Endothelial cell of umbilical vein (primary cell): ENCODE measurements around the gene ARRDC2. TPM values are rescaled to one million over a fixed set of nuclear protein-coding genes. Genes with fewer than 3 reads are reported as not detected.

ENCODE experiments used
- BruUV-seq: library from RNA; stranded (reverse); fragments of 400-500 nt; replicated peaks from 2 replicates; lab custom pipeline; 2021; lab: Mats Ljungman, UMichigan
- CTCF ChIA-PET: fragments of 300-600, 350-600 bp; sonication (Branson Sonifier 250); formaldehyde crosslinking; loops from one replicate; lab custom pipeline; 2021; ENCODE audit warnings: antibody characterized with exemption, inconsistent platforms; lab: Charles Lee
- POLR2A ChIA-PET: fragments of 300-600, 350-600 bp; sonication (Branson Sonifier 250); formaldehyde crosslinking; loops from one replicate; lab custom pipeline; 2021; ENCODE audit warnings: antibody characterized with exemption, inconsistent platforms; lab: Charles Lee
- DNase-seq: peaks from one replicate; pipeline ENCODE4 v3.0.0-alpha.2; 2011; ENCODE audit warnings: low read depth, low spot score
- FAIRE-seq: peaks from 2 replicates; lab custom pipeline; 2011; peaks lifted over from hg19 to GRCh38; lab: Jason Lieb, UNC
- H2AFZ ChIP-seq: 2 replicates; pipeline ENCODE4 v1.6.0; 2012; ENCODE audit warnings: low read depth, low read length, control low read depth, inconsistent platforms
- H3K27ac ChIP-seq: 2 replicates; pipeline ENCODE4 v1.5.1; 2011; ENCODE audit warnings: low read depth, mild to moderate bottlenecking, control low read depth, low read length, moderate library complexity; ENCODE audit not compliant: insufficient read depth
- H3K27me3 ChIP-seq, 2 experiments: 2 replicates each; pipeline versions ENCODE4 v1.6.0 to v1.6.1; 2011; ENCODE audit warnings: low read length in 2 of 2, mixed read lengths in 1 of 2; ENCODE audit not compliant: control insufficient read depth in 2 of 2, insufficient read depth in 2 of 2
- H3K36me3 ChIP-seq, 2 experiments: 2 replicates in 1 of 2; 3 replicates in 1 of 2; pipeline ENCODE4 v1.5.1; 2011; ENCODE audit warnings: low read length in 2 of 2, mild to moderate bottlenecking in 1 of 2, moderate library complexity in 1 of 2; ENCODE audit not compliant: control insufficient read depth in 2 of 2, insufficient read depth in 2 of 2; ENCODE audit errors: extremely low read depth in 1 of 2
- H3K4me1 ChIP-seq: 3 replicates; pipeline ENCODE4 v1.5.1; 2011; ENCODE audit warnings: mild to moderate bottlenecking, low read length; ENCODE audit not compliant: control insufficient read depth, insufficient read depth; ENCODE audit errors: extremely low read depth
- H3K4me2 ChIP-seq: 2 replicates; pipeline ENCODE4 v1.6.1; 2011; ENCODE audit warnings: low read length, control low read depth, mixed read lengths; ENCODE audit not compliant: insufficient read depth
- H3K4me3 ChIP-seq, 3 experiments: fragments of 200-600 bp in 1 of 3; sonication (generic), shearing (Covaris generic) in 1 of 3; replicated peaks in 1 of 3; 2 replicates each; pipeline ENCODE4 v1.5.1; 2011 to 2016; ENCODE audit warnings: control low read depth in 3 of 3, low read length in 3 of 3, mild to moderate bottlenecking in 2 of 3, inconsistent platforms in 1 of 3, low read depth in 1 of 3, moderate library complexity in 1 of 3; ENCODE audit not compliant: insufficient read depth in 1 of 3
- H3K79me2 ChIP-seq: 2 replicates; pipeline ENCODE4 v1.6.0; 2012; ENCODE audit warnings: low read length, inconsistent platforms; ENCODE audit not compliant: control insufficient read depth, insufficient read depth
- H3K9ac ChIP-seq: replicated peaks from 2 replicates; pipeline ENCODE3; 2011; ENCODE audit warnings: low read length, control low read depth; ENCODE audit not compliant: insufficient read depth; ENCODE audit errors: extremely low read depth
- H3K9me1 ChIP-seq: replicated peaks from 3 replicates; pipeline ENCODE4 v1.6.0; 2011; ENCODE audit warnings: mild to moderate bottlenecking, low read length; ENCODE audit not compliant: control insufficient read depth, insufficient read depth; ENCODE audit errors: extremely low read depth
- H3K9me3 ChIP-seq: replicated peaks from 2 replicates; pipeline ENCODE4 v1.5.1; 2012; ENCODE audit warnings: low read length, inconsistent platforms; ENCODE audit not compliant: control insufficient read depth, insufficient read depth
- H4K20me1 ChIP-seq: replicated peaks from 2 replicates; pipeline ENCODE3; 2011; ENCODE audit warnings: mild to moderate bottlenecking, low read length; ENCODE audit not compliant: control insufficient read depth, insufficient read depth; ENCODE audit errors: extremely low read depth
- EZH2 ChIP-seq: IDR thresholded peaks from 2 replicates; pipeline ENCODE4 v1.6.1; 2012; ENCODE audit warnings: borderline replicate concordance, low read depth, mild to moderate bottlenecking, moderate library complexity, low read length, inconsistent platforms; ENCODE audit not compliant: severe bottlenecking
- FOS ChIP-seq: IDR thresholded peaks from 2 replicates; pipeline ENCODE4 v1.6.1; 2011; ENCODE audit warnings: mild to moderate bottlenecking, low read length, moderate library complexity, borderline replicate concordance; ENCODE audit not compliant: insufficient read depth
- GATA2 ChIP-seq: IDR thresholded peaks from 2 replicates; pipeline ENCODE4 v1.7.0; 2011; ENCODE audit warnings: low read depth, mild to moderate bottlenecking, moderate library complexity, mixed read lengths, low read length; ENCODE audit not compliant: insufficient read length, insufficient read depth
- JUN ChIP-seq: IDR thresholded peaks from 2 replicates; pipeline ENCODE4 v1.6.1; 2011; ENCODE audit warnings: borderline replicate concordance, low read depth; ENCODE audit not compliant: insufficient read length, insufficient read depth
- MAX ChIP-seq: IDR thresholded peaks from 2 replicates; pipeline ENCODE4 v1.6.1; 2011; ENCODE audit not compliant: insufficient read depth, insufficient read length
- MYC ChIP-seq: IDR thresholded peaks from one replicate; pipeline ENCODE4 v1.6.1; 2011; ENCODE audit warnings: mild to moderate bottlenecking, low read depth, low read length
- POLR2A ChIP-seq: IDR thresholded peaks from 2 replicates; pipeline ENCODE4 v1.6.1; 2012; ENCODE audit warnings: low read depth, mild to moderate bottlenecking, control low read depth, low read length
- POLR2AphosphoS5 ChIP-seq: IDR thresholded peaks from 2 replicates; pipeline ENCODE4 v1.6.1; 2012; ENCODE audit warnings: low read depth, mild to moderate bottlenecking, control low read depth, low read length, moderate library complexity; ENCODE audit not compliant: insufficient read depth
- dilution Hi-C: fragments of 300-500 bp; cut with MboI; formaldehyde crosslinking; loops from one replicate; pipeline ENCODE4 v1.15.0; 2019; ENCODE audit warnings: low sequenced_read_pairs; ENCODE audit not compliant: extremely low pct_ligation_motif_present
- intact Hi-C: fragments of 100-400 bp; cut with micrococcal nuclease; formaldehyde crosslinking; loops from one replicate; pipeline ENCODE4 v1.10.0; 2022
- polyA plus RNA-seq, 4 experiments: library from polyadenylated mRNA; depleted of rRNA in 3 of 4; stranded (reverse) in 3 of 4; unstranded in 1 of 4; fragments of >200 nt; gene quantifications; 2 replicates each; pipeline versions ENCODE4 v1.2.1 to v1.2.3, GENCODE V29; 2011 to 2012; ENCODE audit warnings: missing spikeins in 1 of 4
- total RNA-seq: library from RNA; stranded (reverse); gene quantifications from 2 replicates; pipeline ENCODE4 v1.2.3, GENCODE V29; 2021
- TF ChIP-seq, protein P1 (sequence below), 2 donors: IDR thresholded peaks; 1 replicate in 1 of 2; 2 replicates in 1 of 2; pipeline ENCODE4 v1.5.1; 2011; ENCODE audit warnings: low read length in 2 of 2, mild to moderate bottlenecking in 2 of 2, moderate library complexity in 2 of 2, control low read depth in 1 of 2, inconsistent platforms in 1 of 2, low read depth in 1 of 2; ENCODE audit not compliant: insufficient read depth in 1 of 2; ENCODE audit errors: extremely low read depth in 1 of 2

ARRDC2 gene
- total and polyA plus RNA-seq, 2 donors (not counting 3 experiments of a cell fraction or from before 2014, with no cell fraction given): 10.2 to 17.4 TPM

DNA sequence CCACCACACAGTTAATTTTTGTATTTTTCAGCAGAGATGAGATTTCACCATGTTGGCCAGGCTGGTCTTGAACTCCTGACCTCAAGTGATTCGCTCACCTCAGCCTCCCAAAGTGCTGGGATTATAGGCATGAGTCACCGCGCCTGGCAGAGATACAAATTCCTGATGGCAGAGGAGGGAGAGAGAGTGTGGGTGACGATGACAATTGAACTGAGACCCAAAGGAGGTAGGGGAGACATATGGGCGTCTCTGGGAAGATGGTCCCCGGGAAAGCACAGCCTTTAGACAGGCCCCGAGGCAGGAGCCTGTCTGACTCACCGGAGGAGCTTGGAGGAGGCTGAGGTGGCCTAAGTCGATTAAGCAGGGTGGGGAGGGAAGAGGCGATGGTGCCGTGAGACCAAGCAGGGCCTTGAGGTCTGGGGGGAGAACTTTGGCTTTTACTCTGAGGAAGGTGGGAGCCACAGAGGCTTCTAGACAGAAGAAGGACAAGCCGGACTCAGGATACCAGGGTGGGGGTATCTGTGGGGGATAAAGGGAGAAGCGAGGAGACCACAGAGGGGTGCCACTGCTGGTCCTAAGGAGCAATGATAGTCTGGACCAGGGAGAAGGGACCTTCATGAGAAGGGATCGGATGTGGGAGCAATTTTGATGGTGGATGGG, 38.2 kb downstream of the ARRDC2 start:
- FAIRE-seq (peak; percentile 33), DNase-seq (no peak)
- no peaks in the 10 kb centered on the region for H3K79me2 ChIP-seq
- TF ChIP-seq EZH2: no peak
- TF ChIP-seq FOS: peak; percentile 36
- TF ChIP-seq JUN: peak; percentile 5
- no peak for TF ChIP-seq MAX
- TF ChIP-seq, protein P1, sequence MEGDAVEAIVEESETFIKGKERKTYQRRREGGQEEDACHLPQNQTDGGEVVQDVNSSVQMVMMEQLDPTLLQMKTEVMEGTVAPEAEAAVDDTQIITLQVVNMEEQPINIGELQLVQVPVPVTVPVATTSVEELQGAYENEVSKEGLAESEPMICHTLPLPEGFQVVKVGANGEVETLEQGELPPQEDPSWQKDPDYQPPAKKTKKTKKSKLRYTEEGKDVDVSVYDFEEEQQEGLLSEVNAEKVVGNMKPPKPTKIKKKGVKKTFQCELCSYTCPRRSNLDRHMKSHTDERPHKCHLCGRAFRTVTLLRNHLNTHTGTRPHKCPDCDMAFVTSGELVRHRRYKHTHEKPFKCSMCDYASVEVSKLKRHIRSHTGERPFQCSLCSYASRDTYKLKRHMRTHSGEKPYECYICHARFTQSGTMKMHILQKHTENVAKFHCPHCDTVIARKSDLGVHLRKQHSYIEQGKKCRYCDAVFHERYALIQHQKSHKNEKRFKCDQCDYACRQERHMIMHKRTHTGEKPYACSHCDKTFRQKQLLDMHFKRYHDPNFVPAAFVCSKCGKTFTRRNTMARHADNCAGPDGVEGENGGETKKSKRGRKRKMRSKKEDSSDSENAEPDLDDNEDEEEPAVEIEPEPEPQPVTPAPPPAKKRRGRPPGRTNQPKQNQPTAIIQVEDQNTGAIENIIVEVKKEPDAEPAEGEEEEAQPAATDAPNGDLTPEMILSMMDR (IDR thresholded peaks at IDR 0.05; ENCODE audit: extremely low read depth in 1 of 2, insufficient read depth in 1 of 2, low read depth in 1 of 2, low read length in 2 of 2): no peak
- no peak for TF ChIP-seq POLR2AphosphoS5
- no peak for TF ChIP-seq GATA2
- TF ChIP-seq POLR2A: no peak
- TF ChIP-seq MYC: no peak
- H4K20me1 ChIP-seq: no peaks in the 10 kb centered on the region
- H3K9me1 ChIP-seq: no peaks in the 10 kb centered on the region
- H3K27ac ChIP-seq: no peak overlapping the region
- no peak overlapping the region for H2AFZ ChIP-seq
- no peak overlapping the region for H3K4me2 ChIP-seq
- no TSS peak for BruUV-seq
- no peaks in the 10 kb centered on the region for H3K36me3 ChIP-seq
- CTCF ChIA-PET: interaction anchor here (0.6 kb wide), 1 partner anchor 11 kb away, joined by 3 read pairs; no protein-coding TSS in a partner anchor
- H3K27me3 ChIP-seq: peaks cover 6 to 7% of the 10 kb centered on the region in 2 experiments
- dilution Hi-C loops (no loop called here), intact Hi-C loops (no loop called here)
- no peak overlapping the region for H3K9ac ChIP-seq
- no peaks in the 10 kb centered on the region for H3K9me3 ChIP-seq
- H3K4me3 ChIP-seq: no peak overlapping the region
- peaks cover 5% of the 10 kb centered on the region for H3K4me1 ChIP-seq
- POLR2A ChIA-PET: no interaction called here
